GM12865 (cell line): Measurements from ENCODE around the gene VGLL4.

ENCODE experiments used
- DNase-seq: peaks from one replicate; pipeline ENCODE4 v3.0.0; 2010; ENCODE audit warnings: low read depth
- H3K4me3 ChIP-seq: 2 replicates; pipeline ENCODE4 v1.5.1; 2011; ENCODE audit warnings: mild to moderate bottlenecking, low read depth, low read length, control low read depth
- TF ChIP-seq, protein P1 (sequence below): IDR thresholded peaks from 2 replicates; pipeline ENCODE4 v1.5.1; 2011; ENCODE audit warnings: low read length, control low read depth, low read depth, inconsistent platforms; ENCODE audit not compliant: insufficient read depth; ENCODE audit errors: missing control alignments

Gene VGLL4

GRCh38 chr3:11592445-11593298 lies 51.0 kb downstream of the VGLL4 start:
- no peak for DNase-seq
- TF ChIP-seq, protein P1, sequence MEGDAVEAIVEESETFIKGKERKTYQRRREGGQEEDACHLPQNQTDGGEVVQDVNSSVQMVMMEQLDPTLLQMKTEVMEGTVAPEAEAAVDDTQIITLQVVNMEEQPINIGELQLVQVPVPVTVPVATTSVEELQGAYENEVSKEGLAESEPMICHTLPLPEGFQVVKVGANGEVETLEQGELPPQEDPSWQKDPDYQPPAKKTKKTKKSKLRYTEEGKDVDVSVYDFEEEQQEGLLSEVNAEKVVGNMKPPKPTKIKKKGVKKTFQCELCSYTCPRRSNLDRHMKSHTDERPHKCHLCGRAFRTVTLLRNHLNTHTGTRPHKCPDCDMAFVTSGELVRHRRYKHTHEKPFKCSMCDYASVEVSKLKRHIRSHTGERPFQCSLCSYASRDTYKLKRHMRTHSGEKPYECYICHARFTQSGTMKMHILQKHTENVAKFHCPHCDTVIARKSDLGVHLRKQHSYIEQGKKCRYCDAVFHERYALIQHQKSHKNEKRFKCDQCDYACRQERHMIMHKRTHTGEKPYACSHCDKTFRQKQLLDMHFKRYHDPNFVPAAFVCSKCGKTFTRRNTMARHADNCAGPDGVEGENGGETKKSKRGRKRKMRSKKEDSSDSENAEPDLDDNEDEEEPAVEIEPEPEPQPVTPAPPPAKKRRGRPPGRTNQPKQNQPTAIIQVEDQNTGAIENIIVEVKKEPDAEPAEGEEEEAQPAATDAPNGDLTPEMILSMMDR: no peak
- H3K4me3 ChIP-seq: no peak overlapping the region

DNA sequence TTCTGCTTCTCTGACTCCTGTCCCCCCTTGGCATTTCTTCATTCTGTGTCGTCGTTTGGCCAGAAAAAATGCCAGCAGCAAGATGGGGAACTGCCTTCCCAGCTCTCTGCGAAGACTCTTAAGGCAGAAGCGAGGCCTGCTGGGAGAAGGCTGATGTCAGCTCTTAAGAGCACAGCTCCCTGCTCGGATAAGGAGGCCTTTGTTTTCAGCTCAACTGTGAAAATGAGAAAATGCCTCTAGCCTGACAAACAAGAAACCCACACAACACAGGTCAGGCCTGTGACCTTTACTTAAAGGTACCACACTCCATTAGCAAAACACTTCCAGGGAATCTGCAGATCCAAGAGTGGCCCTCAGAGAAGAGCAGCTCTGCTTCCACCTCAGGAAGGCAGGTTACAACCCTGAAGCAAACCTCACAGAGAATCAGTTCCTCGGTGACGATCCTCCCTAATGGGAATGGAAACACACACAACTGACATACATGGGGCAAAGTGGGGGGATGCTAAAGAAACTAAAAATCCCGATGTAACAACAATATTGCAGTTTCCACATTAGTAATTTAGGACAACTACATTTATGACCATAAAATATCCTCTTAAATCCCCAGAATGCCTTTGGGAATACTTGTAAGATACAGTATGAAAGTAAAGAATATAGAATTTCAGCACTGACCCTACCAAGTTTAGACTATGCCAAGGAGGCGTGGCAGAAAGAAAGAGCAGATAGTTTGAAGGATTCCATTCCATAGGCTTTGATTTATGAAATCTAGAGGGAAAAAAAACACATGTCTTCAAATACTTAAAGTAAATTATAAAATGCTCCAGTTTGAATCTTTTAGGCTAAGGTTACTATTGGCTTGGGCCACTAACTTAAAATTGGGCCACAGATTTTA lies 52.1 kb downstream of the VGLL4 start:
- H3K4me3 ChIP-seq: no peak overlapping the region
- TF ChIP-seq, protein P1: no peak
- DNase-seq: no peak

DNA sequence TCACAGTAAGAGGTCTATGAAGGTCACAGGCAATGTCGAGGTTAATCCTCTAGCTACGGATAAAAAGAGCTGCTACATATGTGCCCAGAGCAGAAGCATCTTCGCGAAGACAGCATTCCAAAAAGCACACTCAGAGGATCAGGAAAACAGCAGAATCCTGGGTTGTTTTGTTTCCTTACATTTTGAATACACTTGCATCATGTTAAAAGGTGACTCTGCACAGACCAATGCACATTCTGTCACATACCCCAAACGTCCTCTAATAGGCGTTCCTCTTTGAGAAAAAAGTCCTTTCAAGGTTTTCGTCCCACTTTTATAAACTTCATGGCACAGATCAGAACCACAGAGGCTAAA lies 52.7 kb downstream of the VGLL4 start:
- TF ChIP-seq, protein P1: no peak
- DNase-seq: no peak
- no peak overlapping the region for H3K4me3 ChIP-seq

DNA sequence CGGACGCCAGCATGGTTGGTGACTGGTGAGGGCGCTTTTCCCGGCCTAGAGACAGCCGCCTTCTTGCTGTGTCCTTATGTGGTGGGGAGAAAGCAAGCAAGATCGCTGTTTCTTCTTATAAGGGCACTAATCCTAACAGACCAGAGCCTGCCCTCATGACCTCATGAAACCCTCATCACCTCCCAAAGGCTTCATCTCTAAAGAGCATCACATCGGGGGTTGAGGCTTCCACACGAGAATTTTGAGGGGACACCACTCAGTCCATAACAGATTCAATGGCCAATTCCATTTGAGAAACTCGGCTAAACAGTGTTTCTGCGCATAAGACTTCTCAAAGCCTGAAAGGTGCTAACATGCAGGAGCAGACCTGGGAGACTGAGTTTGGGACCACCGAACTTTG lies 54.0 kb downstream of the VGLL4 start:
- TF ChIP-seq, protein P1: no peak
- H3K4me3 ChIP-seq: no peak overlapping the region
- DNase-seq: no peak

DNA sequence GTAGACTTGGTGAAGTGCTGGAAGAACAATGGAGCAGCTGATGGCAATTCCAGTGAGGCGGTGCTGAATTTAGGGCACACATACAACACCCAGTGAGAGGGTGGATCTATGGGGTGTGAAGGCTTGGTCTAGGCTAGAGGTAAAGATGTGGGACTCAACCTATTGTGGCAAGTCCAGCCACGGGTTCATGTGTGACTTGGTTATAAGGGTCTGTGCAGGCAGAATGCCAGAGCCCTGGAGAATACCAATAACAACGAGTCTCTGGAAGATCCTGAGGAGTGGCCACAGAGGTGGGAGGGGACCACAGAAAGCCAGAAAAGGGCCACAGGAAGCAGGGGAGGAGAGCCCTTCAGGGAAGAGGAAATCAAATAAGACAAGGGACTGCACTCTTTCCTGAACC lies 55.0 kb downstream of the VGLL4 start:
- no peak for DNase-seq
- TF ChIP-seq, protein P1: no peak
- no peak overlapping the region for H3K4me3 ChIP-seq

DNA sequence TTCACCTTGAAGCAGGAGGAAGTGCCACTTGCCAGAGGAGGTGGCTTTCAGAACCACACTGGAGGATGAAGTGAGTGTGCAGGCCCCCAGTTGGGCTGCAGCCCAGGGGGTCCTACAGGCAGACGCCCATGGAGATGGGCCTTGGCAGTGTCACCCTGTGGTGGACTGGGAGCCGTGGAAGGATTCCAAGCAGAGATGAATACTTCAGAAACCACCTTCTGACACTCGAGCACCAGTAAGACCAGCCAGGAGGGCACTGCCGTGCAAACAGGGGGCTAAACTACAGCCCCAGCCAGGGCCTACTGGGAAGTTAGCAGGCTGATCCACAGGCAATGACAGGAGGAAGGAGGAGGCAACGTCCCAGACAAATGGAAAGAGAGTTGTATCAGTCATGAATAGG lies 55.4 kb downstream of the VGLL4 start:
- TF ChIP-seq, protein P1: no peak
- no peak for DNase-seq
- no peak overlapping the region for H3K4me3 ChIP-seq
